Activated CD8-positive, alpha-beta memory T cell treated with anti-CD3 and anti-CD28 coated beads, Interleukin-2, amount 10 ng/mL, durations not matched to agents 7 days and 5 days (primary cell): ENCODE data around the gene MOGAT3. TPM values are rescaled to one million over a fixed set of nuclear protein-coding genes. Genes with fewer than 3 reads are reported as not detected.
A peak's percentile ranks its signal among the peaks of the same experiment; 100 is the strongest.

Experiments used
- ATAC-seq: fragments of 150-1000 bp; cut with Tn5 transposase; one replicate; pipeline ENCODE4 v1.10.0; 2021; ENCODE audit warnings: moderate library complexity
- CTCF ChIA-PET: fragments of 350-600 bp; sonication (Branson Sonifier 250); formaldehyde crosslinking; loops from one replicate; lab custom pipeline; 2021; ENCODE audit warnings: antibody characterized with exemption; lab: Charles Lee
- DNase-seq: peaks from one replicate; pipeline ENCODE4 v3.0.0-alpha.2; 2020
- H3K27ac Mint-ChIP-seq: one replicate; pipeline ENCODE4 v1.8.0; 2021; ENCODE audit warnings: mild to moderate bottlenecking, mixed read lengths
- H3K27me3 Mint-ChIP-seq: one replicate; pipeline ENCODE4 v1.8.0; 2021; ENCODE audit warnings: mixed read lengths
- H3K36me3 Mint-ChIP-seq: one replicate; pipeline ENCODE4 v1.8.0; 2021; ENCODE audit warnings: mild to moderate bottlenecking, mixed read lengths
- H3K4me1 Mint-ChIP-seq: one replicate; pipeline ENCODE4 v1.8.0; 2021; ENCODE audit warnings: mixed read lengths
- H3K4me3 Mint-ChIP-seq: one replicate; pipeline ENCODE4 v1.8.0; 2021; ENCODE audit warnings: mild to moderate bottlenecking, moderate library complexity, mixed read lengths
- H3K9me3 Mint-ChIP-seq: one replicate; pipeline ENCODE4 v1.8.0; 2022; ENCODE audit warnings: low read depth, mixed read lengths
- total RNA-seq, 2 experiments: library from RNA; stranded (reverse); gene quantifications; one replicate each; pipeline ENCODE4 v1.2.3, GENCODE V29; 2021

The MOGAT3 gene
- total RNA-seq, 2 experiments from 2014 or later = not detected

DNA sequence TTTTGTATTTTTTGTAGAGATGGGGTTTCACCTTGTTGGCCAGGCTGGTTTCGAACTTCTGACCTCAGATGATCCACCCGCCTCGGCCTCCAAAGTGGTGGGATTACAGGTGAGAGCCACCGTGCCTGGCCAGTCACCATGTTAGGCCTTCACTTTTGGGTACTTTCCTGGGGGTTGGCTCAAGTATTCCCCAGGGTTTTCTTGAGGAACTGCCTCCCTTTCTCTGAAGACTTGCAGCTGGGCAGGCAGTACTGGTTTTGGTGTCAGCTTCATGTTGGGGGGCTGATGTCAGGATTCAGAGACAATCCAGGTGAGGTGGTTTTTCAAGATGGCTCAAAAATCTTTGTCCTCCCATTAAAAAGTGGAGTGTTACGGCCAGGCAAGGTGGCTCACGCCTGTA, 24.8 kb upstream of the MOGAT3 start:
- no peaks in the 10 kb centered on the region for H3K27me3 Mint-ChIP-seq

DNA sequence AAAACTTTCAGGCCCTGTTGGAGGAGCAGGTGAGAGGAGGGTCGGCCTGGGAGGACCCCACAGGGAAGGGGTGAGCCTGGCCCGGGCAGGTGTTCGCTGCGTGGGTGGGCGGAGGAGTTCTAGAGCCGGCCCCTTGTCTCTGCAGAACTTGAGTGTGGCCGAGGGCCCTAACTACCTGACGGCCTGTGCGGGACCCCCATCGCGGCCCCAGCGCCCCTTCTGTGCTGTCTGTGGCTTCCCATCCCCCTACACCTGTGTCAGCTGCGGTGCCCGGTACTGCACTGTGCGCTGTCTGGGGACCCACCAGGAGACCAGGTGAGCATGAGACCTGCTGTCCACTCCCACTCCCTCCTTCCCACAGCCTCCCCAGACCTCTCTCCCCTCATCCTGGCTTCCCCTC, 22.7 kb upstream of the MOGAT3 start:
- Mint-ChIP-seq H3K27ac (no peak overlapping the region), H3K9me3 (no peaks in the 10 kb centered on the region), H3K4me3 (no peak overlapping the region), H3K27me3 (no peaks in the 10 kb centered on the region), H3K36me3 (peaks cover 14% of the 10 kb centered on the region), H3K4me1 (peaks cover 13% of the 10 kb centered on the region)
- ATAC-seq = no peak
- CTCF ChIA-PET = interaction anchor here (1.0 to 1.4 kb wide), 2 partner anchors 31 to 59 kb away, joined by 3 read pairs; no protein-coding TSS in a partner anchor
- DNase-seq = no peak

More for the DNA sequence above, 24.8 kb upstream of the MOGAT3 start:
- ATAC-seq = no peak
- Mint-ChIP-seq H3K4me3 (no peak overlapping the region), H3K36me3 (peaks cover 15% of the 10 kb centered on the region), H3K9me3 (no peaks in the 10 kb centered on the region), H3K27ac (no peak overlapping the region), H3K4me1 (peaks cover under 1% of the 10 kb centered on the region)
- DNase-seq = no peak
- CTCF ChIA-PET = interaction anchor here (1.4 to 2.1 kb wide), 2 partner anchors 8 to 18 kb away, joined by 3 to 10 read pairs; partner anchors contain the start of genes FIS1 and PLOD3

DNA sequence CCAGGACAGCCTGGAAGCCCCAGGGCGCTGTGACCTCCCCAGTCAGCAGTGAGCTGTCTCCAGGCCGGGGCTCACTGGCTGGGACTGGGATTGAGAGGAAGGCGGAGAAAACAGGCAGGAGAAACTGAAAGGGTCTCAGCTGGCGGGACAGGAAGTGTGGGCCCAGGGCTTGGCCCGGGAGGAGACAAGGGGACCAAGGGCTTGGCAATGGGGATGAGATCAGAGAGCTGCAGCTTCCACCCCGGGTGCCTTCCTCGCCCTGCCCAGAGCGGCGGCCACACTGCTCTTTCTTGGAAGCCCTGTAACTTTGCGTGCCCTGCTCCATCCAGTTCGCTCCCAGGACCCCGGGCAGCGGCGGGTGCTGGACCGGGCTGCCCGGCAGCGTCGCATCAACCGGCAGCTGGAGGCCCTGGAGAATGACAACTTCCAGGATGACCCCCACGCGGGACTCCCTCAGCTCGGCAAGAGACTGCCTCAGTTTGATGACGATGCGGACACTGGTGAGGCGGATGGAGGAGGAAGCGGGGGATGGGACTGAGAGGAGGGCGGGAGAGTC, 21.5 kb upstream of the MOGAT3 start:
- H3K36me3 Mint-ChIP-seq = peaks cover 14% of the 10 kb centered on the region
- CTCF ChIA-PET = interaction anchor here (0.6 to 1.4 kb wide), 3 partner anchors 58 to 350 kb away, joined by 3 read pairs; no protein-coding TSS in a partner anchor
- ATAC-seq = no peak
- H3K9me3 Mint-ChIP-seq = no peaks in the 10 kb centered on the region
- H3K4me3 Mint-ChIP-seq = no peak overlapping the region
- H3K4me1 Mint-ChIP-seq = peaks cover 18% of the 10 kb centered on the region
- no peak for DNase-seq
- no peaks in the 10 kb centered on the region for H3K27me3 Mint-ChIP-seq
- H3K27ac Mint-ChIP-seq = peak overlapping the region; percentile 15

DNA sequence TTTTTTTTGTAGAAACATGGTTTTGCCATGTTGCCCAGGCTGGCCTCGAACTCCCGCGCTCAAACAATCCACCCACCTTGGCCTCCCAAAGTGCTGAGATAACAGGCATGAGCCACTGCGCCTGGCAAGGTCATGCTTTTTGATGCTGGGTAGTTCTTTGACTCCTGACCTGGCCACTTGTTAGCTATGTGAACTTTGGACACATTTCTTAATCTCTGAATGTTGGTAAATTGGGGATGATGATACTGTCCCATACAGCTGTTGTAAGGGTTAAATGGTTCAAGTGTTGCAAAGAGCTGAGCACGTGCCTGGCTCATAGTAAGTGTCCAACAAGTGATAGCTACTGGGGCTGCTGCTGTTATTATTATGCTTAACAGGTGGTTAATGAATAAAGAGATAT, 19.5 kb upstream of the MOGAT3 start:
- Mint-ChIP-seq H3K9me3 (no peaks in the 10 kb centered on the region), H3K4me1 (peaks cover 27% of the 10 kb centered on the region), H3K27me3 (no peaks in the 10 kb centered on the region), H3K27ac (no peak overlapping the region), H3K36me3 (peaks cover 17% of the 10 kb centered on the region), H3K4me3 (no peak overlapping the region)
- ATAC-seq (no peak), DNase-seq (no peak)
- CTCF ChIA-PET = interaction anchor here (0.6 to 2.2 kb wide), 6 partner anchors 15 to 76 kb away, joined by 3 to 11 read pairs (median 4); partner anchors contain the start of gene FIS1

DNA sequence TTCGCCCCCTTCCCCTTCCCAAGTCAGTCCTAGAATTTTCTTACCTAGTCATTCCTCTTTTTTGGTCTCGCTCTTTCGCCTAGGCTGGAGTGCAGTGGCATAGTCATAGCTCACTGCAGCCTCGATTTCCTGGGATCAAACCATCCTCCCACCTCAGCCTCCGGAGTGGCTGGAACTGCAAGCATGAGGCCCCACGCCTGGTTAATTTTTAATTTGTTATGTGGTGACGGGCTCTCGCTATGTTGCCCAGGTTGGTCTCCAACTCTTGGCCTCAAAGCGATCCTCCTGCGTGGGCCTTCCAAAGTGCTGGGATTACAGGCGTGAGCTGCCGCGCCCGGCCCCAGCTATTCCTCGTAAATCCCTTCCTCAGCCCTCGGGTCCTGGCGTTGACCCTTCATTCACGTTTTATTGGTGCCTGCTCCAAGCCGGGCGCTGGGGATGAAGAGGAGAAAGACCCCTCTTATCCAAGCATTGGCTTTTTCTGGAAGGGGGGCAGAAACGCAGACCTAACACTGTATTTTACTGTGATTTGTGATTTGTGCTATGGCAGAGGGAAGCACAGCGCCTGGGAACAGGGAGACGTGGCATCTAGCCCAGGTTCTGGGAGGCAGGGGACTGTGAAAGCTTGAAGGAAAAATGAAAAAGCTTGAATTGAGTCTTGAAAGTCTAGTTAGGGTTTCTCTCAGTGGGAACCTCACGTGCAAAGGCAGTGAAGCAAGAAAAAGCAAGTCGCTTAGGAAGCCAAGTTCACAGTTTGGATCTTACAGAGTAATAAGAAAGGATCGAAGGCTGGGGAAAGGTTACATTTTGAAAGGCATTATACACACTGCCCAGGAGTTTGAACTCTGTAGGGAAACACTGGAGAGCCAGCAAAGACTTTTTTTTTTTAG, 17.6 kb upstream of the MOGAT3 start:
- H3K27ac Mint-ChIP-seq = peak overlapping the region; percentile 84
- H3K4me1 Mint-ChIP-seq = peaks cover 27% of the 10 kb centered on the region
- CTCF ChIA-PET = interaction anchor here (0.9 to 2.9 kb wide), 21 partner anchors 11 to 367 kb away, joined by 3 to 69 read pairs (median 5); partner anchors contain the start of genes FIS1, MOGAT3, SLC12A9 and UFSP1

DNA sequence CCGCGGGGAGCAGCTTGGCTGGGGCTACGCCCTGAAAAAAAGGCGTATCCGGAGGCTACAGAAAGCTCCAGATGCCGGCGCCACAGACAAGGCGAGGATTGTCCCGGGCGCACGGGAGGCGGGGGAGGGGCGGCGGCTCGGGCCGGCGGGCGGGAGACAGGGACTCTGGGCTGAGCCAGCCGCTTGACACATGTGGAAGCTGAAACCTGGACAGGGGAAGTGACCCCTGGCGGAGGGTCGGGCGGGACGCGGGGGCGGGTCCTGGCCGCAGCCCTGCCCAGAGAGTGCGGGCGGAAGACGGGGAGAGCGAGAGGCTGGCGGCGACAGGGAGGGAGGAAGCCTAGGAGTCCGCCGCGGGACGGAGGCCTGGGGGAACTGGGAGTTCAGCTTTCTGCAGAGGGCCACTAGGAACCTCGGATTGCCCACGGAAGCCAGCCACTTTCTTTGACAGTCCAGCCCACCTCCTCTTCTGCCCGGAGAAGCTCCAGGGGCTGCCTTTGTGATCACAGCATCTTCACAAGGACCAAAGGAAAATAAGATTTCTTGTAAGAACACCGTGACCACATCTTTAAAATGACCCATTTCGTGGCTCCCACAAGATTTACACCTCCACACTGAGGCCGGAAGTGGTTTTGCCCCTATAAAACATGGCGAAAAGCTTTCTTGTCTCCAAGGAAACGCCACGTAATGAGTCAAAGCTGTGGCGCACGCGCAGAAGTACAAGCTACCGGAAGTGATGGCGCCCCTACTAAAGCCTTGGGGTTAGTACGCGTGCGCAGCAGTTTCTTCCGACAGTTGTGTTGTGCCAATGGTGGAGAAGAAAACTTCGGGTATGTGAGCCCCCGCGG, 16.8 kb upstream of the MOGAT3 start, which contains the start of the genes PLOD3 and ZNHIT1:
Gene PLOD3, minus strand, starts transcription at position 194 of the 848 bp plus-strand sequence. CDS start 307 bp downstream, outside the sequence.
Gene ZNHIT1, plus strand, starts transcription at position 778 of the 848 bp plus-strand sequence. Its CDS starts 31 bp downstream, at position 809.
- CTCF ChIA-PET = interaction anchor here (0.9 to 2.9 kb wide), 23 partner anchors 9 to 366 kb away, joined by 3 to 69 read pairs (median 5); partner anchors contain the start of genes FIS1, MOGAT3, SLC12A9 and UFSP1
- Mint-ChIP-seq H3K36me3 (peaks cover 4% of the 10 kb centered on the region), H3K4me3 (peak within 1 kb of the TSS; percentile 93), H3K27me3 (no peaks in the 10 kb centered on the region), H3K4me1 (peaks cover 27% of the 10 kb centered on the region), H3K9me3 (no peaks in the 10 kb centered on the region), H3K27ac (peak within 1 kb of the TSS; percentile 84)
- peak; percentile 74 for ATAC-seq
- DNase-seq = peak; percentile 98

More for the DNA sequence above, 17.6 kb upstream of the MOGAT3 start:
- peak overlapping the region; percentile 93 for H3K4me3 Mint-ChIP-seq
- DNase-seq (no peak), ATAC-seq (peak; percentile 9)
- H3K9me3 Mint-ChIP-seq = no peaks in the 10 kb centered on the region
- no peaks in the 10 kb centered on the region for H3K27me3 Mint-ChIP-seq
- H3K36me3 Mint-ChIP-seq = peaks cover 8% of the 10 kb centered on the region

DNA sequence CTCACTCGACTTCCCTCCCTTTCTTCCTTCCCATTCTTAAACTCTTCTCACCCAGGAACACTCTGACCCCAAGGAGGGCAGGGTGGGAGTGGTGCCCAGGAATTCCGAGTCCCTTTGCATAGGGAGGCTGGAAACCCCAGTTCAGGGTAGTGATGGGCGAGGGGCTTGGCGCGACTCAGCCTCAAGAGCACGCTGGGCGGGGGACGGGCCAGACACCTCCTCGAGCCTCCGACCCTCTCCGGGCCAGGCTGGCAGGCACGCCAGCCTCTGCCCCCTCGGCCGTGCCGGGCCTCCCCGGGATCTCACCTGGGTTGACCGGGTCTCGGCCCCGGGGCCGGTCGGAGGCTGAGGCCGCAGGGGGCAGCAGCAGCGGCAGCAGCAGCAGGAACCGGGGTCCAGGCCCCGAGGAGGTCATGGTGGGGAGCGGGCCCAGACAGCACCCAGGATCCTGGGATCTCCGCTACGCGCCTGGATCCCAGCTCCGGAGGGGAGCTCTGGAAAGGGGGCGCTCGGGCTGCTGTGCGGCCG, 16.1 kb upstream of the MOGAT3 start:
- H3K4me1 Mint-ChIP-seq = peaks cover 27% of the 10 kb centered on the region
- peaks cover 4% of the 10 kb centered on the region for H3K36me3 Mint-ChIP-seq
- peak; percentile 2 for ATAC-seq
- CTCF ChIA-PET = interaction anchor here (0.9 to 2.9 kb wide), 18 partner anchors 9 to 365 kb away, joined by 3 to 69 read pairs (median 5); partner anchors contain the start of genes FIS1, MOGAT3 and TRIM56
- no peaks in the 10 kb centered on the region for H3K9me3 Mint-ChIP-seq
- no peaks in the 10 kb centered on the region for H3K27me3 Mint-ChIP-seq
- peak; percentile 45 for DNase-seq
- H3K27ac Mint-ChIP-seq = peak overlapping the region; percentile 84
- H3K4me3 Mint-ChIP-seq = peak overlapping the region; percentile 93

DNA sequence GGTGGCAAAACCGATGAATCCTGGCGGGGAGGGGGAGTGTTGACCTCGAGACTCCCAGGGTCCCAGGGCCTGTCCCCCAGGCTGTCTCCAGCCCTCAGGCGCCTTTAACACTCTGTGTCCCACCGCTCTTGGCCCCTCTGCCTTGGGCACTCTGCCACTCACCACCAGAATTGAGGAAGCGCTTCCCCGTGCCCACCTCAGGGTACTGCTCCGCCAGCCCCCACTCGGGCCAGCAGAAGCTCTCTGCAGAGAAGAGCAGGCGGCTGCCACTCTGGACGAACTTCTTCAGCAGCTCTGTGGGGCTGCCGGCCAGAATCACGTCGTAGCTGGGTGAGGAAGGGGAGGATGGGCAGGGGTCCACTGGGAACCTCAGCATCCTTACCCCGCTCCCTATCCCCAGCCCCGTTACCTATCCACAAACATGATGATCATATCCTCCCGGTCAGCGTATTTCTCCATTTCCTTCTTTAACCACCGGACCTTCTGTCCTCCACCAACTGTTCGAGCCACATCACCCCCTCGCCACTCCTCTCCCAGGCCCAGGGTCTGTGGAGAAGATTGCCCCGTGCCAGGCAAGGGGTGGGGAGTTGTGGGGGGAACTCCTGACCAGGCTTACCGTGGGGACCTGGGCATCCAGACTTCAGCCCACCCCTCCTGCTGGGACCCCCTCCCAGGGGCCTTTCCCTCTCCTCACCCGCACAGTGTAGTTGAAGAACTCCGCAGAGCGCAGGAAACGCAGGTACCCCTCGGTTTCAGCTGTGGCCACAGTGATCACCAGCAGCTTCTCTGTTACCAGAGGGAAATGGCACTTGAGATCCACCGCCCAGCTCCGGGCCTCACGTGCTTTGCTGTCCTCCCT, 15.4 kb upstream of the MOGAT3 start:
- Mint-ChIP-seq H3K36me3 (peaks cover 4% of the 10 kb centered on the region), H3K9me3 (no peaks in the 10 kb centered on the region), H3K27ac (peak overlapping the region; percentile 77), H3K4me3 (peak overlapping the region; percentile 93), H3K27me3 (no peaks in the 10 kb centered on the region), H3K4me1 (peaks cover 27% of the 10 kb centered on the region)
- CTCF ChIA-PET = interaction anchor here (1.0 to 2.9 kb wide), 8 partner anchors 12 to 130 kb away, joined by 3 to 69 read pairs (median 8); partner anchors contain the start of genes FIS1 and TRIM56
- ATAC-seq (no peak), DNase-seq (no peak)

DNA sequence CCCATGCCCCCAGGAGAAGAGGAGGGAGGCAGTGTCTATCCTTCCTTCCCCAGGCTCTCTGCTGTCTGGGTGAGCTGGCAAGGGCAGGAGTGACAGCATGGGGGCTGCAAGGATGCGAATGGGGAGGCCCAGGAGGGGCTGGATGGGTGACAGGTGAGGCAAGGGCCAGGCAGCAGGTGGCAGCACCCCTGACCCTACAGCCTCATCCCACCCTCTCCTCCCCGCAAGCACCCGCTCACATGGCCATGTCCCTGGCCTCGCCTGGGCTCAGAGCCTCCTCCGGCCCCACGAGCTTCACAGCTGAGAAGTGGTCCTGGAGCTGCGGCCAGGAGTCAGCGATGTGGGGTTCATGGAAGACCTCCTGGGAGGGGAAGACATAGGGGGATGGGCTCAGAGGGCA, 11.2 kb upstream of the MOGAT3 start:
- H3K4me1 Mint-ChIP-seq = peaks cover 9% of the 10 kb centered on the region
- H3K36me3 Mint-ChIP-seq = peaks cover 4% of the 10 kb centered on the region
- CTCF ChIA-PET = interaction anchor here (1.1 to 1.6 kb wide), 2 partner anchors 68 to 71 kb away, joined by 4 to 5 read pairs; no protein-coding TSS in a partner anchor
- DNase-seq (no peak), ATAC-seq (no peak)
- no peak overlapping the region for H3K4me3 Mint-ChIP-seq
- H3K27ac Mint-ChIP-seq = no peak overlapping the region
- no peaks in the 10 kb centered on the region for H3K27me3 Mint-ChIP-seq
- no peaks in the 10 kb centered on the region for H3K9me3 Mint-ChIP-seq

DNA sequence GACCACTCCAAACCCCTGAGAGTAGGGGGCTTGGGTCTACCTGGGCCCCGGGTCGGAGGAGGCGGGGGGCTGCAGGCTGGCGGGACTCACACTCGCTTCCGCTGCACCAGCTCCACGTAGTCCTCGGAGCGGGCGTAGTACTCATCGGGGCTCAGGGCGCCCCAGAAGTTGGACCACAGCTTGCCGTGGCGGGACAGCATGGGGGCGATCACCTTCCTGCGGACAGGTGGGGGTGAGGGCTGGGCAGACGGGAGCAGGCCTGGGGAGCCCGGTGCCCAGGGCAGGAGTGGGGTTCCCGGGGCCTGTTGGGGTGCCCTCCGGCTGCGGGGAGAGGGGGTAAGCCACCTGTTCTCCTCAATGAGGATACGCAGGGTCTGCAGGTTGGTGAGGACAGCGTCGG, 10.7 kb upstream of the MOGAT3 start:
- CTCF ChIA-PET = interaction anchor here (1.1 to 1.6 kb wide), 3 partner anchors 67 to 71 kb away, joined by 3 to 5 read pairs (median 4); no protein-coding TSS in a partner anchor
- ATAC-seq = no peak

DNA sequence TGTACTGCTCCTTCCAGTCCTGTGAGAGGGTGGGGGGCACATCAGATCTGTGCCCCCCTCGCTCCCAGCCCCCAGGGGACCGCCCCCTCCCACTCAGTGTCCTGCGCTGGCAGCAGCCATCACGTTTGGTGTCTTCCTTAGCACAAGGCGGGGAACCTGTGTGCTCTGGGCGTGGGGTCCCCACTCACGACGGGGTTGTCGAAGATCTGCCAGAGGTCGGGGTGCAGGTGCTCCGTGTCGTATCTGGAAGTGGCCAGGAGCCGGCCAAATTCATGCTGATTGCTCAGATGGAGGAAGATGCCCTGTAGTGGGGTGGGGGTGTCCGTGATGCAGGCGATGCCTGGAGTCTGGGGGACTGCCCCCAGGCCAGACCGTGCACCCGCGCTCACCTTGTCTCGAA, 9.3 kb upstream of the MOGAT3 start:
- Mint-ChIP-seq H3K4me1 (no peaks in the 10 kb centered on the region), H3K4me3 (no peak overlapping the region), H3K36me3 (no peaks in the 10 kb centered on the region), H3K27ac (no peak overlapping the region), H3K27me3 (no peaks in the 10 kb centered on the region), H3K9me3 (no peaks in the 10 kb centered on the region)
- ATAC-seq (no peak), DNase-seq (no peak)
- CTCF ChIA-PET = interaction anchor here (0.5 to 1.3 kb wide), 3 partner anchors 17 to 67 kb away, joined by 3 to 4 read pairs (median 3); no protein-coding TSS in a partner anchor

More for the DNA sequence above, 10.7 kb upstream of the MOGAT3 start:
- H3K4me1 Mint-ChIP-seq = peaks cover 5% of the 10 kb centered on the region
- H3K4me3 Mint-ChIP-seq = no peak overlapping the region
- DNase-seq = no peak
- no peak overlapping the region for H3K27ac Mint-ChIP-seq
- no peaks in the 10 kb centered on the region for H3K9me3 Mint-ChIP-seq
- H3K27me3 Mint-ChIP-seq = no peaks in the 10 kb centered on the region
- peaks cover 4% of the 10 kb centered on the region for H3K36me3 Mint-ChIP-seq
